ENCODE results near the gene KAT6B. TPM values are rescaled to one million over a fixed set of nuclear protein-coding genes. Genes with fewer than 3 reads are reported as not detected.
"Not testable (repeated sequence)": the region's sequence is repeated elsewhere in the genome, so short reads cannot be mapped to it uniquely, and the experiment has no call there.

Gene KAT6B
- total and polyA plus RNA-seq, 4 donors = 5.0 to 161 (median 21.0) TPM

GRCh38 chr10:74792726-74793125 is 33.7 kb upstream of the KAT6B start:
- H3K27me3 ChIP-seq (ENCODE audit: control insufficient read depth in 3 of 3, insufficient read depth in 3 of 3, low read length in 2 of 3) = no peaks in the 10 kb centered on the region
- no peak overlapping the region for H3K9ac ChIP-seq (ENCODE audit: insufficient read depth in 1 of 2, low read length in 2 of 2)
- H3K36me3 ChIP-seq (ENCODE audit: control insufficient read depth in 4 of 4, insufficient read depth in 4 of 4, low read length in 4 of 4) = no peaks in the 10 kb centered on the region
- no peaks in the 10 kb centered on the region for H3K9me3 ChIP-seq (ENCODE audit: control insufficient read depth in 4 of 4, insufficient read depth in 3 of 4, low read length in 3 of 4)
- TF ChIP-seq, protein P1, sequence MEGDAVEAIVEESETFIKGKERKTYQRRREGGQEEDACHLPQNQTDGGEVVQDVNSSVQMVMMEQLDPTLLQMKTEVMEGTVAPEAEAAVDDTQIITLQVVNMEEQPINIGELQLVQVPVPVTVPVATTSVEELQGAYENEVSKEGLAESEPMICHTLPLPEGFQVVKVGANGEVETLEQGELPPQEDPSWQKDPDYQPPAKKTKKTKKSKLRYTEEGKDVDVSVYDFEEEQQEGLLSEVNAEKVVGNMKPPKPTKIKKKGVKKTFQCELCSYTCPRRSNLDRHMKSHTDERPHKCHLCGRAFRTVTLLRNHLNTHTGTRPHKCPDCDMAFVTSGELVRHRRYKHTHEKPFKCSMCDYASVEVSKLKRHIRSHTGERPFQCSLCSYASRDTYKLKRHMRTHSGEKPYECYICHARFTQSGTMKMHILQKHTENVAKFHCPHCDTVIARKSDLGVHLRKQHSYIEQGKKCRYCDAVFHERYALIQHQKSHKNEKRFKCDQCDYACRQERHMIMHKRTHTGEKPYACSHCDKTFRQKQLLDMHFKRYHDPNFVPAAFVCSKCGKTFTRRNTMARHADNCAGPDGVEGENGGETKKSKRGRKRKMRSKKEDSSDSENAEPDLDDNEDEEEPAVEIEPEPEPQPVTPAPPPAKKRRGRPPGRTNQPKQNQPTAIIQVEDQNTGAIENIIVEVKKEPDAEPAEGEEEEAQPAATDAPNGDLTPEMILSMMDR (IDR thresholded peaks at IDR 0.05; ENCODE audit: control extremely low read depth, extremely low read depth) = no peak
- no peaks in the 10 kb centered on the region for H3K4me1 ChIP-seq (ENCODE audit: control insufficient read depth in 5 of 5, insufficient read depth in 5 of 5, low read length in 5 of 5)
- no peak overlapping the region for H3K4me3 ChIP-seq
- ATAC-seq (ENCODE audit: insufficient read depth, low FRiP score) = no peak
- DNase-seq = no peak
- no peak overlapping the region for H3K27ac ChIP-seq (ENCODE audit: low read depth in 1 of 2, low read length in 1 of 2)

GRCh38 chr10:74793240-74793639 is 33.2 kb upstream of the KAT6B start:
- ATAC-seq (ENCODE audit: insufficient read depth, low FRiP score); H3K27me3 ChIP-seq (ENCODE audit: control insufficient read depth in 3 of 3, insufficient read depth in 3 of 3, low read length in 2 of 3); H3K9me3 ChIP-seq (ENCODE audit: control insufficient read depth in 4 of 4, insufficient read depth in 3 of 4, low read length in 3 of 4); DNase-seq; H3K9ac ChIP-seq (ENCODE audit: insufficient read depth in 1 of 2, low read length in 2 of 2); H3K4me3 ChIP-seq; H3K36me3 ChIP-seq (ENCODE audit: control insufficient read depth in 4 of 4, insufficient read depth in 4 of 4, low read length in 4 of 4); H3K4me1 ChIP-seq (ENCODE audit: control insufficient read depth in 5 of 5, insufficient read depth in 5 of 5, low read length in 5 of 5); H3K27ac ChIP-seq (ENCODE audit: low read depth in 1 of 2, low read length in 1 of 2): not testable (repeated sequence)
- WGBS, 2 donors = 97 to 100% methylated on average over 1 of the region's 1 CpG

DNA sequence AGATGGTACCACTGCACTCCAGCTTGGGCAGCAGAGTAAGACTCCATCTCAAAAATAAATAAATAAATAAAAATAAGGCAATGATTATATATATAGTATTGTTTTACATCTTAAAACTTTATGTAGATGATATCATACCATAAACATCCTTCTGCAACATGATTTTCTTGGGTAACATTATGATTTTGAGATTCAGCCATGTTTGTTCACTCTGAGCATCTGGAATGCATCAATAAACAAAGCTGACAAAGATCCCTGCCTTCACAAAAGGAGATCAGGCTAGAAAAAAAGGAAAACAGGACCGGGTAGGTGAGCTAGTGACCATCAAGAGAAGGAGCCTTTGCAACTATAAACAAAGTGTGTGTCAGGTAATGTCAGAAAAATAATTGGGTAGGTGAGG is 31.9 kb upstream of the KAT6B start:
- DNase-seq (peak in 1 of 3 donors; percentile 18), ATAC-seq (ENCODE audit: insufficient read depth, low FRiP score) (no peak)
- H3K36me3 ChIP-seq (ENCODE audit: control insufficient read depth in 4 of 4, insufficient read depth in 4 of 4, low read length in 4 of 4) = no peaks in the 10 kb centered on the region
- WGBS, 2 donors = 52 to 78% methylated on average over 1 of the region's 1 CpG
- H3K27ac ChIP-seq (ENCODE audit: low read depth in 1 of 2, low read length in 1 of 2) = no peak overlapping the region
- no peaks in the 10 kb centered on the region for H3K27me3 ChIP-seq (ENCODE audit: control insufficient read depth in 3 of 3, insufficient read depth in 3 of 3, low read length in 2 of 3)
- H3K9ac ChIP-seq (ENCODE audit: insufficient read depth in 1 of 2, low read length in 2 of 2) = no peak overlapping the region
- TF ChIP-seq, protein P1 (IDR thresholded peaks at IDR 0.05; ENCODE audit: control extremely low read depth, extremely low read depth) = no peak
- H3K4me1 ChIP-seq (ENCODE audit: control insufficient read depth in 5 of 5, insufficient read depth in 5 of 5, low read length in 5 of 5) = no peaks in the 10 kb centered on the region
- H3K4me3 ChIP-seq = no peak overlapping the region
- H3K9me3 ChIP-seq (ENCODE audit: control insufficient read depth in 4 of 4, insufficient read depth in 3 of 4, low read length in 3 of 4) = no peaks in the 10 kb centered on the region

GRCh38 chr10:74797550-74797949 is 28.9 kb upstream of the KAT6B start:
- Histone ChIP-seq H3K4me3 (no peak overlapping the region), H3K27me3 (ENCODE audit: control insufficient read depth in 3 of 3, insufficient read depth in 3 of 3, low read length in 2 of 3) (no peaks in the 10 kb centered on the region), H3K36me3 (ENCODE audit: control insufficient read depth in 4 of 4, insufficient read depth in 4 of 4, low read length in 4 of 4) (no peaks in the 10 kb centered on the region), H3K9ac (ENCODE audit: insufficient read depth in 1 of 2, low read length in 2 of 2) (no peak overlapping the region), H3K4me1 (ENCODE audit: control insufficient read depth in 5 of 5, insufficient read depth in 5 of 5, low read length in 5 of 5) (no peaks in the 10 kb centered on the region), H3K9me3 (ENCODE audit: control insufficient read depth in 4 of 4, insufficient read depth in 3 of 4, low read length in 3 of 4) (no peaks in the 10 kb centered on the region), H3K27ac (ENCODE audit: low read depth in 1 of 2, low read length in 1 of 2) (no peak overlapping the region)
- 96 to 100% methylated on average over 1 of the region's 1 CpG for WGBS, 2 donors
- DNase-seq = no peak
- ATAC-seq (ENCODE audit: insufficient read depth, low FRiP score) = no peak
- TF ChIP-seq, protein P1 (IDR thresholded peaks at IDR 0.05; ENCODE audit: control extremely low read depth, extremely low read depth) = no peak

Measured in lung (tissue), 12 donors.